NCI-H446 treated with DMSO at 0.1 percent for 48 hours (cell line): ENCODE results near the gene CHEK2.
A peak's percentile ranks its signal among the peaks of the same experiment; 100 is the strongest.
"Not testable (repeated sequence)": the region's sequence is repeated elsewhere in the genome, so short reads cannot be mapped to it uniquely, and the experiment has no call there.

Experiments used
- DNase-seq: peaks from one replicate; lab custom pipeline; 2025; lab: John Stamatoyannopoulos, UW

CHEK2 gene

GRCh38 chr22:28689796-28690195 is 51.8 kb downstream of the CHEK2 start:
- not testable (repeated sequence) for DNase-seq

GRCh38 chr22:28682966-28683365 is 58.7 kb downstream of the CHEK2 start:
- DNase-seq: not testable (repeated sequence)

GRCh38 chr22:28680813-28681490 is 60.7 kb downstream of the CHEK2 start:
- not testable (repeated sequence) for DNase-seq

- peak; percentile 56 for DNase-seq
These were observed 61.9 kb downstream of the CHEK2 start, which contains the start of gene TTC28 for GRCh38 chr22:28679611-28680287. TSS of gene TTC28 (minus strand) at chr22:28679840. CDS start at chr22:28679723, 117 bp downstream.

- not testable (repeated sequence) for DNase-seq
These were observed 62.6 kb downstream of the CHEK2 start for GRCh38 chr22:28678778-28679610.

- not testable (repeated sequence) for DNase-seq
These were observed 63.5 kb downstream of the CHEK2 start for GRCh38 chr22:28678170-28678569.

- DNase-seq: no peak
These were observed 67.5 kb downstream of the CHEK2 start for GRCh38 chr22:28674121-28674563.

- no peak for DNase-seq
These were observed 70.9 kb downstream of the CHEK2 start for GRCh38 chr22:28670756-28671155.

- DNase-seq: no peak
These were observed 71.5 kb downstream of the CHEK2 start for GRCh38 chr22:28670161-28670560.

- no peak for DNase-seq
These were observed 72.2 kb downstream of the CHEK2 start for GRCh38 chr22:28669387-28669786.

GRCh38 chr22:28663569-28663942 is 78.1 kb downstream of the CHEK2 start:
- DNase-seq: not testable (repeated sequence)

GRCh38 chr22:28658448-28658847 is 83.2 kb downstream of the CHEK2 start:
- DNase-seq: no peak

- no peak for DNase-seq
These were observed 85.4 kb downstream of the CHEK2 start for GRCh38 chr22:28656181-28656580.

GRCh38 chr22:28650463-28650862 is 91.2 kb downstream of the CHEK2 start:
- no peak for DNase-seq

- DNase-seq: no peak
These were observed 92.8 kb downstream of the CHEK2 start for GRCh38 chr22:28648792-28649191.

- DNase-seq: no peak
These were observed 94.4 kb downstream of the CHEK2 start for GRCh38 chr22:28647216-28647615.

GRCh38 chr22:28639321-28639720 is 102.3 kb downstream of the CHEK2 start:
- DNase-seq: no peak
